ENCODE results near the gene PTPRN2. TPM values are rescaled to one million over a fixed set of nuclear protein-coding genes. Genes with fewer than 3 reads are reported as not detected.
A peak's percentile ranks its signal among the peaks of the same experiment; 100 is the strongest.
"Not testable (repeated sequence)": the region's sequence is repeated elsewhere in the genome, so short reads cannot be mapped to it uniquely, and the experiment has no call there.

PTPRN2 gene
- total RNA-seq, 1 experiment from 2014 or later: 0.16 TPM

- DNase-seq (ENCODE audit: low read depth, low spot score): no peak
- in situ Hi-C loops (cut with HindIII; ENCODE audit: low pct_unique_long_range_greater_than_20kb, low sequenced_read_pairs): no loop called here
These were observed 796.0 kb downstream of the PTPRN2 start for GRCh38 chr7:157791666-157792065.

- in situ Hi-C loops (cut with HindIII; ENCODE audit: low pct_unique_long_range_greater_than_20kb, low sequenced_read_pairs): no loop called here
- DNase-seq (ENCODE audit: low read depth, low spot score): no peak
These were observed 796.4 kb downstream of the PTPRN2 start for GRCh38 chr7:157791261-157791660.

GRCh38 chr7:157789942-157790341, 797.7 kb downstream of the PTPRN2 start:
- in situ Hi-C loops (cut with HindIII; ENCODE audit: low pct_unique_long_range_greater_than_20kb, low sequenced_read_pairs): no loop called here
- no peak for DNase-seq (ENCODE audit: low read depth, low spot score)

GRCh38 chr7:157789094-157789493, 798.5 kb downstream of the PTPRN2 start:
- in situ Hi-C loops (cut with HindIII; ENCODE audit: low pct_unique_long_range_greater_than_20kb, low sequenced_read_pairs): no loop called here
- DNase-seq (ENCODE audit: low read depth, low spot score): no peak

- in situ Hi-C loops (cut with HindIII; ENCODE audit: low pct_unique_long_range_greater_than_20kb, low sequenced_read_pairs): no loop called here
These were observed 799.0 kb downstream of the PTPRN2 start for GRCh38 chr7:157788573-157788972.

GRCh38 chr7:157787275-157787701, 800.3 kb downstream of the PTPRN2 start:
- no peak for DNase-seq (ENCODE audit: low read depth, low spot score)
- in situ Hi-C loops (cut with HindIII; ENCODE audit: low pct_unique_long_range_greater_than_20kb, low sequenced_read_pairs): no loop called here

More at GRCh38 chr7:157788573-157788972, 799.0 kb downstream of the PTPRN2 start:
- DNase-seq (ENCODE audit: low read depth, low spot score): no peak

- in situ Hi-C loops (cut with HindIII; ENCODE audit: low pct_unique_long_range_greater_than_20kb, low sequenced_read_pairs): no loop called here
- no peak for DNase-seq (ENCODE audit: low read depth, low spot score)
These were observed 801.0 kb downstream of the PTPRN2 start for GRCh38 chr7:157786375-157787274.

GRCh38 chr7:157785486-157786186, 802.0 kb downstream of the PTPRN2 start:
- no peak for DNase-seq (ENCODE audit: low read depth, low spot score)
- in situ Hi-C loops (cut with HindIII; ENCODE audit: low pct_unique_long_range_greater_than_20kb, low sequenced_read_pairs): no loop called here

GRCh38 chr7:157784979-157785441, 802.6 kb downstream of the PTPRN2 start:
- in situ Hi-C loops (cut with HindIII; ENCODE audit: low pct_unique_long_range_greater_than_20kb, low sequenced_read_pairs): no loop called here
- peak; percentile 65 for DNase-seq (ENCODE audit: low read depth, low spot score)

- in situ Hi-C loops (cut with HindIII; ENCODE audit: low pct_unique_long_range_greater_than_20kb, low sequenced_read_pairs): no loop called here
- no peak for DNase-seq (ENCODE audit: low read depth, low spot score)
These were observed 803.4 kb downstream of the PTPRN2 start for GRCh38 chr7:157784041-157784835.

GRCh38 chr7:157782041-157782440, 805.6 kb downstream of the PTPRN2 start:
- DNase-seq (ENCODE audit: low read depth, low spot score): no peak
- in situ Hi-C loops (cut with HindIII; ENCODE audit: low pct_unique_long_range_greater_than_20kb, low sequenced_read_pairs): no loop called here

GRCh38 chr7:157780721-157781120, 806.9 kb downstream of the PTPRN2 start:
- no peak for DNase-seq (ENCODE audit: low read depth, low spot score)
- in situ Hi-C loops (cut with HindIII; ENCODE audit: low pct_unique_long_range_greater_than_20kb, low sequenced_read_pairs): no loop called here

- in situ Hi-C loops (cut with HindIII; ENCODE audit: low pct_unique_long_range_greater_than_20kb, low sequenced_read_pairs): no loop called here
- no peak for DNase-seq (ENCODE audit: low read depth, low spot score)
These were observed 807.3 kb downstream of the PTPRN2 start for GRCh38 chr7:157780312-157780711.

- no peak for DNase-seq (ENCODE audit: low read depth, low spot score)
- in situ Hi-C loops (cut with HindIII; ENCODE audit: low pct_unique_long_range_greater_than_20kb, low sequenced_read_pairs): no loop called here
These were observed 808.4 kb downstream of the PTPRN2 start for GRCh38 chr7:157779206-157779605.

GRCh38 chr7:157777194-157777762, 810.3 kb downstream of the PTPRN2 start:
- DNase-seq (ENCODE audit: low read depth, low spot score); in situ Hi-C loops (cut with HindIII; ENCODE audit: low pct_unique_long_range_greater_than_20kb, low sequenced_read_pairs): not testable (repeated sequence)

- in situ Hi-C loops (cut with HindIII; ENCODE audit: low pct_unique_long_range_greater_than_20kb, low sequenced_read_pairs): no loop called here
- DNase-seq (ENCODE audit: low read depth, low spot score): no peak
These were observed 811.9 kb downstream of the PTPRN2 start for GRCh38 chr7:157775560-157776332.

- in situ Hi-C loops (cut with HindIII; ENCODE audit: low pct_unique_long_range_greater_than_20kb, low sequenced_read_pairs): no loop called here
- DNase-seq (ENCODE audit: low read depth, low spot score): no peak
These were observed 812.5 kb downstream of the PTPRN2 start for GRCh38 chr7:157775021-157775559.

Data from SK-MEL-5 (cell line).